ENCODE measurements around the gene RASSF5.
A peak's percentile ranks its signal among the peaks of the same experiment; 100 is the strongest.
"Not testable (repeated sequence)": the region's sequence is repeated elsewhere in the genome, so short reads cannot be mapped to it uniquely, and the experiment has no call there.

Gene RASSF5

DNA sequence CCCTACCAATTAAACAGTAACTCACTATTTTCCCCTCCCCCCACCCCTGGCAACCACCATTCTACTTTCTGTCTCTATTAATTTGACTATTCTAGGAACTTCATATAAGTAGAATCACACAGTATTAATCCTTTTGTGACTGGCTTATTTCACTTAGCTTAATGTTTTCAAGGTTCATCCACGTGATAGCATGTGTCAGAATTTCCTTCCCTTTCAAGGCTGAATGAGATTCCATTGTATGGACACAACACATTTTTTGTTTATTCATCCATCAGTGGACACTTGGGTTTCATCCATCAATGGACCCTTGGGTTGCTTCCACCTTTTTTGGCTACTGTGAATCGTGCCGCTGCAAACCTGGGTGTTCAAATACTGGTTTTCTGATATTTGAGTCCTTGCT lies 63.2 kb downstream of the RASSF5 start:
- DNase-seq (ENCODE audit: low read depth), result peak; percentile 40

DNA sequence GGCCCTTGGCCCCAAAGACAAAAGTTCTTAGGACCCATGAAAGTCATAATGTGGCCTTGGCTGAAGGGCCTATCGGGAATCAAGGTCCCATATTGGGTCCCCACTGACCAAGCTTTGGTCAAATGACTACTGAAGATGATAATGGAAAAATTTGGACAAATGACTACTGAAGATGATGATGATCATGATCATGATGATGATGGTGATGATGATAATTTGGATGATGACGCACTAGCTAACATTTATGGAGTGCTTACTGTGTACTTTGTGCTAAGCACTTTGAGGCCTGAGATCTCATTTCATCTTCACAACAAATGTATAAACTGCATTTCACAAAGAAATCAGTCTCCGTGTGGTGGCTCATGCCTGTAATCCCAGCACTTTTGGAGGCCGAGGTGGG lies 65.5 kb downstream of the RASSF5 start:
- no peak for DNase-seq (ENCODE audit: low read depth)

- DNase-seq (ENCODE audit: low read depth), result no peak
Measured at GRCh38 chr1:206573319-206573718, 66.0 kb downstream of the RASSF5 start.

- DNase-seq (ENCODE audit: low read depth), result no peak
Measured at GRCh38 chr1:206573762-206574161, 66.4 kb downstream of the RASSF5 start.

DNA sequence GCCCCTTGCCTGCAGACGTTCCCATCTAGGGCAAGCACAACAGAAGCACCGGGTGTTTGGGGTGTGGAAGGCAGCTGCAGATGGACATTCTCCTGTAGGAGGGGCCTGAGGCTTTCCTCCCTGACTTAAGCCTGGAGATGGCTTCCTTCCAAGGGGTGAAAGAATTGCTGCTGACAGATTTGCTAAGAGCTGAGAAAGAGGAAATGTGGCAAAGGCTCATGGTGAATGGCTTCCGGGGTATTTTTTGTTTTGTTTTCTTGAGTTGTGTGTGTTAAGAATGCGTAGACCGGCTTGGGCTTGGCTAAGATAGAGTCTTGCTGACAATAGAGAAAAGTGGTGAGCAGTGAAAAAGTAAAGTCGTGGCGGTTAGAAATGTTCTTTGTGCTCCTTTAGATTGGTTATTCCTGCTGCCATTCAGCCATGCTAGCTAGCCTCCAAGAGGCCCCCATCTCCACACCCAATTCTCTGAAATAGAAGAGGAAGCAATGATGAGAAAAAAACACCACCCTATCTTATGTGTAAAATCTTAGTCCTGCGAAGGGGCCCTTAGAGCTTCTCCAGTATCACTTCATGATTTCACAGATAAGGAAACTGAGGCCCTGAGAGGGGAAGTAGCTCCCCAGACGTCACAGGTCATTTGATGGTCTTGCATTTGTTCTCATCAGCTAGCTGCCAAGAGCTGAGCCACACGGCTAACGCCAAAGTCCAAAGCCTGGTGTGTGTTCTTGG lies 68.0 kb downstream of the RASSF5 start:
- DNase-seq (ENCODE audit: low read depth), result peak; percentile 95

DNA sequence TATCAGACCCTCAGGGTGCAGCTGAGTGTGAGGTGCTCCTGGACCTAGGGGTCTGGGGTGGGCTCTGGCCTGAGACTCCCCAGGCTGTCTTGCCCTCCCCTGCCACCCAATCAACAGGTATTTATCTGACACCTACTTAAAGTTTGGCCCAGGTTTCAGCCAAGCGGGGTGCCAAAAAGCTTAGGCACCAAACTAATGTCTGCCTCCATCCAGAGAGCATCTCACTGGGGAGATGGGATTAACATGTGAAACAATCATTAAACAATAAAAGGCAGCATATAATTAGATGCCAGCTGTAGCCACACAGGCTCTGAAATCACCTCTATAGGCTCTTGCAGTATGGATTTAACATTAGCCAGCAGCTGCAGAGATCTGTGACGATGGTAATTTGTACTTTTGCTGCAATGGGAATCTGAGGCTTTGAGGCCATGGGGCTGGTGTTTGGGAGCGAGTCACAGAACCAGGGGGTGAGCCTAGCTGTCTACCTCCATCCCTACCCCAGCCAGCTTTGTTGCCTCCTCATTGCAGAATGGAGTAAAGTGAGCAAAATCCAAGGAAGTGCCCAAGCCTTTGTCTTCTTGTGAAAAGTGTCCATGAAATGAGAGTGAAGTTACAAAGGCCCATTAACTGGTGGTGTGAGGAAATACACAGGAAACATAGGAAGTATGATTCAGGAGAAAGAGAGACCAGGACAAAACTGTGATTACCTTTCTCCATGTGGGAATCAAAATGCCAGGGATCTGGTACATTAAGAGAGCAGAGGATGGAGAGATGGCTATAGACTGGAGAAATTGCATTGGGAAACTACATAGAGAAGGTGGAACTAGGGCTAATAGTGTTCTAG lies 68.8 kb downstream of the RASSF5 start:
- DNase-seq (ENCODE audit: low read depth), result no peak

DNA sequence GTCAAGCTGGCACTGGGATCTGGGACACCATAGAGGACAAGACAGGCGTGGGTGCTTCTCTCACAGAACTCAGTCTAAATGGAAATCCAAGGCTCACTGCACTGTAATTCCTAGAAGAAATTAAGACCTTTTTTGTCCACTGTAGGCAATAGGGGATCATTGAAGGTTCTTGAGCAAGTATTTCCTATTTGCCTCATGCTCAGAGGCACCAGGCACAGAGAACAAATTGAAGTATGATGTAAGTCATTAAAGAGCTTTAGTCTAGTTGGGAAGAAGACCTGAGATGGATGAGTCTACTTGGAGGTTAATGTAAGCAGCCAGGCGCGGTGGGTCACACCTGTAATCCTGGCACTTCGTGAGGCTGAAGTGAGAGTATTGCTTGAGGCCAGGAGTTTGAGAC lies 70.3 kb downstream of the RASSF5 start:
- DNase-seq (ENCODE audit: low read depth), result no peak

DNA sequence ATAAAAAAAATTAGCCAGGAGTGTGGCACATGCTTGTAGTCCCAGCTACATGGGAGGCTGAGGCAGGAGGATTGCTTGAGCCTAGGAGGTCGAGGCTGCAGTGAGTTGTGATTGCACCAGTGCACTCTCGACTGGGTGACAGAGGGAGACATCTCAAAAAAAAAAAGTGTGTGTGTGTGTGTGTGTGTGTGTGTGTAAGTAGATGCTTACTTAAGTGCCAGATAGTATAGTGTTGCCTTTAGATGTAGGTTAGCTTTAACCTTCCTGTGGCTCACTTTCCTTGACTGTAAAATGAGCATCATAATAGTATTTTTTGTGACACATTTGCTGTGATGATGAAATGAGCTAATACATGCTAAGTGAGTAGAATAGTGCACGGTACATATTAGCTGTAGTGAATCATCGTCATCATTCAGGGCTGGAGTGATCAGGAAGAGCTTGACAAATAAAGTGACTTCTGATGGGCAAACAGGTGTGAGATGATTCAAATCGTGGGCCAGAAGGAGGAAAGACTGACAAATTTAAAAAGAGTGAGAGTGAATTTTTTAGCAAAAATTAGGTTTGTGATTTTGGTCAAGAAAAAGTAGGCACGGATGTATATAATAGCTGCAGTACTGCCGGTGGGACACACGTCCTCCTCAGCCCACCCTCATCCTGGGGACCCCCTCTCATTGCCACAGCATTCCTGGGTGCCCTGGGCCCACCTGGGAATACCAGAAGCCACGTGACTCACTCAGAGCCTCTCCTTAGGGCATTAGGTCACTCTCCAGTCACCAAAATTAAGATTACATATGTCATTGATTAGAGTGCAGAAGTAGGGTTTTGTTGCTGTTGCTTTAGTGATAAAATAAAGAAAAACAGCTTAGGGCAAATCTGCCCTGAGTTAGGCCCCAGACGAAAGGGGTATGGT lies 71.0 kb downstream of the RASSF5 start:
- DNase-seq (ENCODE audit: low read depth), result peak; percentile 50

DNA sequence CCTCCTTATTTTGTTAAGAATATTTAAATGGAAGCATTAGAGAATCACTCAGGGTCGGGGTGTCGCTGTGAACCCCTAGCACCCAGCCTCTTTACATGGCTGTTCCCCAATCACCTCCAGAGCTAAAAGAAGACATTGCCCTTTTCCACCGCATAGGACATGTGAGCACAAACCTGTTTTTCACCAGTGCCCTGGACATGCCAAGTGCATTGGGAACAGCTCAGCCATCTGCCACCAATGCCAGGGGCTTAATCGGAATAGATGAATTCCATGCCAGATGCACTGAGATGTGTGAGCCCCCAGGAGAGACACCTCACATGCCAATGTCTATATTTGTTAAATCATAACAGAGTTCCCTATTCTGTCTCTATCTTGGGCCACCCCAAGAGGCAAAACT lies 71.6 kb downstream of the RASSF5 start:
- DNase-seq (ENCODE audit: low read depth), result no peak

DNA sequence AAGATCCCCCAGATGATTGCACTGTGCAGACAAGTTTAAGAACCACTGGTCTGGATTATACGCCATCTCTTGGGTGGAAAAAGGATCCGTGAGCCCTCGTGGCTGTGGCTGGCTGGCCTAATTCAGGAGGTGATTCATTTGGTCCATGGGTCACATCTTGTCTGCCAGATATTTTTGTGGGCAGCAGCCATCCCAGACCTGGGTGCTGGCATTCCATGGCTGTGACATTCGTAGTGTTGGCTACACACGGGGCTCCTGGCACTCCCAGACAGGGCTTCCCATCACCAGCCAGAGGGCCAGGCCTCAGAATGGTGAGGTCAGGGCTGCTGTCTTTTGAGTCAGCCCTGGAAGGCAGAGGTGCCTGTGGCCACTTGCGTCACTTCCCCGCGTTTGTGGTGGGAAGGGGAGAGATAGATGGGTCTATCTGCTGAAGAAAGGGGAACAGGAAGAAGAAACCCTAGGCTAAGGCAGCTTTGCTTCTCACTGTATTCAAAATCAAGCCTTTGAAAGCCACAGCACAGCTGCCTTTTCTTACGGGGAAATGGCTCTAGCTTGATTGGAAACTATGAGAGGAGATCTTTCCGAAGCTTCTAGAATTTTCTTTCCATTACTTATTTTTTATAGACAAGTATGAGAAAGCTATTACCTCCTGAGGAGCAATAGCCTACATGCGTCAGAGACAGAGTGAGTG lies 72.6 kb downstream of the RASSF5 start:
- peak; percentile 34 for DNase-seq (ENCODE audit: low read depth)

DNA sequence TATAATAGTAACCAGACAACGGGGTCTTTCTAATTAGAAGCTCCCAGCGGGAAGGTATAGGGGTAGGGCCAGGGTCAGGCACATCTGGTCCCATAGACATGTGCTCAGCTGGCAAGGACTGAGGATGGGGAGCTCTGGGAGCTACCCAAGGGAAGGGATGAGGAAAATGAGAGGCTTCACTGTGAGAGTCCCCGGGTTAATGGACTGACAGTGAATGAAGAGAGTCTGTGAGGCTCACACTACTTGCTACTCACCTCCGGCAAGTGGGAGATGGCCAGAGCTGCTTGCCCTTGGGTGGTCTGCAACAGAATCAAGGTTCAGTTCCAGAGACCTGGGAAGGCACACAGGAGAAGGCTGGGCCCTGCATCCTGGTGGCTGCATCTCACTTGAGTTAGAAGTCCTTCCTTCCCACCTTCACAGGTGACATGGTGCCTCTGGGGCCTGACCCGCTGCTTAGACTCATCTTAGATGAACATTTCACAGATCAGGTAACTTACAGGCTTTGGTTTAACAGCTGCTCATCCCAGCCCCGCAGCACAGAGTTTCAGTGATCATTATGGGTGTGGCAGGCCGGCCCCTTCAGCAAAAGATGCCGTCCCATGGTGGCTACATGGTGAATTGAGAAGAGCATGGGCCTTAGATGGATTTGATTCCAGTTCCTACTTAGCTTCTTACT lies 73.2 kb downstream of the RASSF5 start:
- no peak for DNase-seq (ENCODE audit: low read depth)

DNA sequence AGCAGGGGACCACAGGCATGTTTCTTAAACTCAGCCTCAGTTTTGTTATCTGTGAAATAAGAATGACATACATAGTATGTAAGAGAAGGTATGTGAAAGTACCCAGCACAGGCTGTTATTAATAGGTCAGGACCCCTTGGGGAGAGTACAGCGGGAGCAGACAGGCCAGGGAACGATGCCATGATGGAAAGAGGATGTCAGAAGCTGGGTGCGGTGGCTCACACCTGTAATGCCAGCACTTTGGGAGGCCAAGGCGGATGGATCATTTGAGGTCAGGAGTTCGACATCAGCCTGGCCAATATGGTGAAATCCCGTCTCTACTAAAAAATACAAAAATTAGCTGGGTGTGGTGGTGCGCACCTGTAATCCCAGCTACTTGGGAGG lies 73.8 kb downstream of the RASSF5 start:
- DNase-seq (ENCODE audit: low read depth), result not testable (repeated sequence)

- no peak for DNase-seq (ENCODE audit: low read depth)
Measured at GRCh38 chr1:206581571-206581981, 74.2 kb downstream of the RASSF5 start.

GRCh38 chr1:206582537-206582936 lies 75.2 kb downstream of the RASSF5 start:
- DNase-seq (ENCODE audit: low read depth), result no peak

DNA sequence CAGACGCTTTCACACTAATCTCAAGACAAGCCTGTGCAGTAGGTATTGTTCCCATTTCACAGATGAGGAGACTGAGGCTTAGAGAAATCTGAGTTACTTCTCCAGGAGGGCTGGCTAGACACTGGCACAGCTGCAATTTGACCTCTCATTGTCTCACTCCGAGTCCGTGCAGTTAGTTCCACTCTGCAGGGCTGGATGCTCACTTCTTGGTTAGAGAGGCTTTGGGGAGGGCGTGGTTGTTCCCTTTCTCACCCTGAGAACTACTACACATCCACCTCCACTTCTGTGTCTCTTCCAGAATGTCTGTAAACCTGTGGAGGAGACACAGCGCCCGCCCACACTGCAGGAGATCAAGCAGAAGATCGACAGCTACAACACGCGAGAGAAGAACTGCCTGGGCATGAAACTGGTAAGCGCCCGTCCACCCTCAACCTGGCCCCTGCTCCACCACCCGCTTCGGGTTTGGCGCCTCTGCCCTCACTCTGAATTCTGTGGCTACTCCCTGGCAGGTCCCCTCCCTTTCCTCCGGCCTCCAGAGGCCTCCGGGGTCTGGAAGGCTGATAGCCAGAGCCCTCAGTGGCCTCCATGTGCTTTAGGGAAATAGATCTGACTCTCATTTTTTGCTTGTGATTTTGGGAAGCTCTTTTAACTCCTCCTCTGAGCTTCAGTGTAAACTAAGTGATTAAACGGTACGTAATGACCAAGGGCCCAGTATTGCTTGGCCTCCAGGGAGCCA lies 75.8 kb downstream of the RASSF5 start:
- no peak for DNase-seq (ENCODE audit: low read depth)

- peak; percentile 71 for DNase-seq (ENCODE audit: low read depth)
Measured at GRCh38 chr1:206583707-206584648, 76.6 kb downstream of the RASSF5 start.

GRCh38 chr1:206584683-206585082 lies 77.4 kb downstream of the RASSF5 start:
- DNase-seq (ENCODE audit: low read depth), result no peak

DNA sequence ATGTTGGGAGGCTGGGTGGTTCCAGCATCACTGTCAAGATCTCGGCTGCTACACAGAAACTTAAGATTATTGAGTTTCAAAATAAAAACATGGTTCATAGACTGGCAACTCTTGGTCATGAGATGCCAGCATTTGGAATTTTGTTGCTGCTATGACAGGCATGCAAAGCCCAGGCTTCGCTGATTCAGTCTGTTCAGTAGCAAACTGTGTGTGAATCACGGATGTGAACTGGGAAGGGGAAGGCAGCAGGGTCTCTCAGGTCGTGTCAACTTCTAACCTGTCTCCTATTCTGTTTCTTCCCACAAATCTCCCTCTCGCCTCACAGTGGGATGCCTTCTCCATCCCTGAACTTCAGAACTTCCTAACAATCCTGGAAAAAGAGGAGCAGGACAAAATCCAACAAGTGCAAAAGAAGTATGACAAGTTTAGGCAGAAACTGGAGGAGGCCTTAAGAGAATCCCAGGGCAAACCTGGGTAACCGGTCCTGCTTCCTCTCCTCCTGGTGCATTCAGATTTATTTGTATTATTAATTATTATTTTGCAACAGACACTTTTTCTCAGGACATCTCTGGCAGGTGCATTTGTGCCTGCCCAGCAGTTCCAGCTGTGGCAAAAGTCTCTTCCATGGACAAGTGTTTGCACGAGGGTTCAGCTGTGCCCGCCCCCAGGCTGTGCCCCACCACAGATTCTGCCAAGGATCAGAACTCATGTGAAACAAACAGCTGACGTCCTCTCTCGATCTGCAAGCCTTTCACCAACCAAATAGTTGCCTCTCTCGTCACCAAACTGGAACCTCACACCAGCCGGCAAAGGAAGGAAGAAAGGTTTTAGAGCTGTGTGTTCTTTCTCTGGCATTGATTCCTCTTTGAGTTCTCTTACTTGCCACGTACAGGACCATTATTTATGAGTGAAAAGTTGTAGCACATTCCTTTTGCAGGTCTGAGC lies 79.4 kb downstream of the RASSF5 start:
- DNase-seq (ENCODE audit: low read depth), result no peak

All from iris pigment epithelial cell (primary cell).